Thyroid gland (tissue), 4 donors: ENCODE data around the gene SCN5A. TPM values are rescaled to one million over a fixed set of nuclear protein-coding genes. Genes with fewer than 3 reads are reported as not detected.

Source experiments
- DNase-seq, 2 donors: peaks; one replicate each; pipeline ENCODE4 v3.0.0-alpha.2; 2019
- H3K27ac ChIP-seq, 3 donors: fragments of 200-600 bp; sonication (generic); 1 replicate in 2 of 3; 2 replicates in 1 of 3; pipeline ENCODE4 v1.5.1; 2016 to 2019; ENCODE audit warnings: mild to moderate bottlenecking in 1 of 3, moderate library complexity in 1 of 3
- H3K27me3 ChIP-seq: fragments of 200-600 bp; sonication (generic); one replicate; pipeline ENCODE4 v1.5.1; 2019
- H3K36me3 ChIP-seq, 2 donors: fragments of 200-600 bp; sonication (generic); one replicate each; pipeline ENCODE4 v1.5.1; 2016 to 2019
- H3K4me1 ChIP-seq, 2 donors: fragments of 200-600 bp; sonication (generic); one replicate each; pipeline ENCODE4 v1.5.1; 2017 to 2019
- H3K4me3 ChIP-seq, 3 donors: fragments of 200-600 bp; sonication (generic); replicated peaks in 1 of 3; 1 replicate in 2 of 3; 2 replicates in 1 of 3; pipeline ENCODE4 v1.5.1; 2016; ENCODE audit warnings: mild to moderate bottlenecking in 1 of 3
- H3K9me3 ChIP-seq: fragments of 200-600 bp; sonication (generic); one replicate; pipeline ENCODE4 v1.5.1; 2017
- POLR2A ChIP-seq, 2 donors: fragments of 450-650 bp; IDR thresholded peaks; one replicate each; pipeline ENCODE4 v1.6.1; 2017; ENCODE audit warnings: antibody characterized with exemption in 2 of 2, mild to moderate bottlenecking in 2 of 2, moderate library complexity in 1 of 2
- WGBS, 2 donors: methylation state at CpG; one replicate each; pipeline ENCODE4 v1.1.5; 2017; 5-methylcytosine and 5-hydroxymethylcytosine counted together
- intact Hi-C: fragments of 100-400 bp; cut with DNase I; formaldehyde crosslinking; loops from one replicate; pipeline ENCODE4 v1.15.1; 2023
- total RNA-seq, 4 donors: library from RNA; depleted of rRNA; stranded (reverse); fragments of >200 nt; gene quantifications; one replicate each; pipeline ENCODE4 v1.2.3, GENCODE V29; 2016
- TF ChIP-seq, protein P1 (sequence below), 6 experiments: fragments of 200-600 bp in 3 of 6; fragments of 450-650 bp in 3 of 6; sonication (generic) in 3 of 6; IDR thresholded peaks; one replicate each; pipeline ENCODE4 v1.5.1; 2016 to 2019; ENCODE audit warnings: antibody characterized with exemption in 6 of 6, mild to moderate bottlenecking in 2 of 6, inconsistent platforms in 1 of 6, moderate library complexity in 1 of 6

Gene SCN5A
- total RNA-seq, 4 donors from 2014 or later = 0.13 to 1.9 (median 1.1) TPM

DNA sequence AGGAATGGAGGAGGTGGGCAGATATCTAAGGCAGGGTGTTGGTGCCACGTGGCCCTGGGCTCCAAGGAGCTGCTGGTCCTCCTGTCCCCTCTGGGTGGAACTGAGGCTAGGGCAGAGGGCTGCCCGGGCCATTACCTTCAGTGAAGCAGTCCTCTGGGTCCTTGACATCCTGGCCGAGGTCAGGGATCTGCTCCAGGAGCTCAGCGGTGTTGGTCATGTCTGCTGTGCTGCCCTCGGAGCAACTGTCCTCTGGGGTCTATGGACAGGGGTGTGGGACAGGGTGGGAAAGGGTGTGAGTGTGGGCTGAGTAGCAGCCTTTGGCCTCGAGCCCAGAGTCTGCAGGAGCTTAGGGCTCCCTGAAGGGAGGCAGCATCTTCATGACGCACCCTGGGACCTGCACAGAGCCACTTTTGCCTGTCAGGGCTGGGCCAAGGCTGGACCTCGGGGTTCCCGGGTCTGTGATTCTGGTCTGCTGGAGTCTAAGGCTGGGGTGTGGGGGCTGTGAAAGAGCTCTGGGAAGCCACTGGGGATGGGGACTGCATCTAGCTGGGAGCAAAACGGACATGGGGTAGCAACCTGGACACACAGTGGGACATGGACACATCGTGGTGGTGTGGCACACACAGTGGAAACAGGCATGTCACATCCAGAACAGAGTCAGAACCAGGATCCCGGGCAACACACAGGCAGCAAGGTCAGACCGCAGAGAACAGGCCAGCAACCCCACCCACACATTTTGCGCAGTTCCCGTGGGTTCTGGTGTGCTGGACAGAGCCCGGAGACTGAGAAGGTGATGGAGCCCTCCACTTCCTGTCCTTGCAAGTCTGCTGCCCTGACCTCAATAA is 72.7 kb downstream of the SCN5A start:
- no peak for DNase-seq
- TF ChIP-seq, protein P1, sequence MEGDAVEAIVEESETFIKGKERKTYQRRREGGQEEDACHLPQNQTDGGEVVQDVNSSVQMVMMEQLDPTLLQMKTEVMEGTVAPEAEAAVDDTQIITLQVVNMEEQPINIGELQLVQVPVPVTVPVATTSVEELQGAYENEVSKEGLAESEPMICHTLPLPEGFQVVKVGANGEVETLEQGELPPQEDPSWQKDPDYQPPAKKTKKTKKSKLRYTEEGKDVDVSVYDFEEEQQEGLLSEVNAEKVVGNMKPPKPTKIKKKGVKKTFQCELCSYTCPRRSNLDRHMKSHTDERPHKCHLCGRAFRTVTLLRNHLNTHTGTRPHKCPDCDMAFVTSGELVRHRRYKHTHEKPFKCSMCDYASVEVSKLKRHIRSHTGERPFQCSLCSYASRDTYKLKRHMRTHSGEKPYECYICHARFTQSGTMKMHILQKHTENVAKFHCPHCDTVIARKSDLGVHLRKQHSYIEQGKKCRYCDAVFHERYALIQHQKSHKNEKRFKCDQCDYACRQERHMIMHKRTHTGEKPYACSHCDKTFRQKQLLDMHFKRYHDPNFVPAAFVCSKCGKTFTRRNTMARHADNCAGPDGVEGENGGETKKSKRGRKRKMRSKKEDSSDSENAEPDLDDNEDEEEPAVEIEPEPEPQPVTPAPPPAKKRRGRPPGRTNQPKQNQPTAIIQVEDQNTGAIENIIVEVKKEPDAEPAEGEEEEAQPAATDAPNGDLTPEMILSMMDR (IDR thresholded peaks at IDR 0.05) = no peak
- no peak for TF ChIP-seq POLR2A (IDR thresholded peaks at IDR 0.05)

DNA sequence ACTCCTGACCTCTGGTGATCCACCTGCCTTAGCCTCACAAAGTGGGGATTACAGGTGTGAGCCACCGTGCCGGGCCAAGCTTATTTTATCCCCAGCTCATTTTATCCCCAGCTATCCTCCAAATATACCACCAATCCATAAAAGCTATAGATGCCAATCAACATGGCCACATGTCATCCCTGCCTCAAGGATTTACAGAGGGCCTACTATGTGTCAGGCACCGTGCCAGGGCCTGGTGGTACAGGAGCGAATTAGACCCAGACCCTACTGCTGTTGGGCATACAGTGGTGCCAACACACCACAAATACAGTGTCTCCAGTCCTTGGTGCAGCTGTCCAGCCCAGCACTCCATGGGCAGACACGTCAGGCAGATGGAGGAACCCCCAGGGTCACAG is 73.4 kb downstream of the SCN5A start:
- H3K9me3 ChIP-seq = no peaks in the 10 kb centered on the region
- TF ChIP-seq POLR2A (IDR thresholded peaks at IDR 0.05) = no peak
- TF ChIP-seq, protein P1 (IDR thresholded peaks at IDR 0.05) = no peak
- H3K36me3 ChIP-seq = no peaks in the 10 kb centered on the region
- intact Hi-C loops = no loop called here
- no peak overlapping the region for H3K4me3 ChIP-seq
- H3K27me3 ChIP-seq = no peaks in the 10 kb centered on the region
- H3K27ac ChIP-seq = no peak overlapping the region
- 91 to 92% methylated on average over 3 to 5 of the region's 5 CpGs for WGBS, 2 donors
- H3K4me1 ChIP-seq = no peaks in the 10 kb centered on the region
- no peak for DNase-seq

More for the DNA sequence above, 72.7 kb downstream of the SCN5A start:
- H3K4me1 ChIP-seq = no peaks in the 10 kb centered on the region
- 70 to 76% methylated on average over 11 to 16 of the region's 16 CpGs for WGBS, 2 donors
- H3K27ac ChIP-seq = no peak overlapping the region
- no peak overlapping the region for H3K4me3 ChIP-seq
- H3K27me3 ChIP-seq = no peaks in the 10 kb centered on the region
- intact Hi-C loops = no loop called here
- no peaks in the 10 kb centered on the region for H3K9me3 ChIP-seq
- no peaks in the 10 kb centered on the region for H3K36me3 ChIP-seq

DNA sequence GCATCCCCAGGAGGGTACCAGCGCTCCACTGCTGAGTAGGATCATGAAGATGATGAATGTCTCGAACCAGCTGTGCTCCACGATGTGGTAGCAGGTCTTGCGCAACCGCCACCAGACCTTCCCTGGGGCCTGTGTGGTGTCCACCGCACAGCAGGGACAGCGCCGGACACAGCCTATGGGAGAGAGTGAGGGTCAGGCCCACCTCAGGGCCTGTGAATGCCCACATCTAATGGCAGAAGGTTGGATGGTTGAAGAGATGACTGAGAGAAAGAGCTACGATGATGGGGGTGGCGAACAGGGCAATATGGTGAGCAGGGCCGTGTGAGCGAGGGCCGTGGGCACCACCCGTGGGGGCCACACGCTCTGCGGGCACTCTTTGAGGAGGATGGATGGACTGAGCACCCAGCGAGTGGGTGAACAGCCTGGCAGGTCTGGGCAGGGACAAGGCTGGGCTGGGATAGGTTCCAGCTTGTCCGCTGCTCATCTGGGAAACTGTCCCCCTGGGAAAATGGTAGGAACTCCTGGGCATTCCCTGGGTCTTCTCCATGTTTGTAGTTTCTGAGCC is 74.1 kb downstream of the SCN5A start:
- H3K9me3 ChIP-seq = no peaks in the 10 kb centered on the region
- intact Hi-C loops = no loop called here
- H3K27me3 ChIP-seq = no peaks in the 10 kb centered on the region
- no peak overlapping the region for H3K27ac ChIP-seq
- no peak for DNase-seq
- H3K4me3 ChIP-seq = no peak overlapping the region
- 90 to 95% methylated on average over 13 to 18 of the region's 18 CpGs for WGBS, 2 donors
- H3K4me1 ChIP-seq = no peaks in the 10 kb centered on the region
- no peaks in the 10 kb centered on the region for H3K36me3 ChIP-seq
- TF ChIP-seq POLR2A (IDR thresholded peaks at IDR 0.05) = no peak
- TF ChIP-seq, protein P1 (IDR thresholded peaks at IDR 0.05) = no peak

DNA sequence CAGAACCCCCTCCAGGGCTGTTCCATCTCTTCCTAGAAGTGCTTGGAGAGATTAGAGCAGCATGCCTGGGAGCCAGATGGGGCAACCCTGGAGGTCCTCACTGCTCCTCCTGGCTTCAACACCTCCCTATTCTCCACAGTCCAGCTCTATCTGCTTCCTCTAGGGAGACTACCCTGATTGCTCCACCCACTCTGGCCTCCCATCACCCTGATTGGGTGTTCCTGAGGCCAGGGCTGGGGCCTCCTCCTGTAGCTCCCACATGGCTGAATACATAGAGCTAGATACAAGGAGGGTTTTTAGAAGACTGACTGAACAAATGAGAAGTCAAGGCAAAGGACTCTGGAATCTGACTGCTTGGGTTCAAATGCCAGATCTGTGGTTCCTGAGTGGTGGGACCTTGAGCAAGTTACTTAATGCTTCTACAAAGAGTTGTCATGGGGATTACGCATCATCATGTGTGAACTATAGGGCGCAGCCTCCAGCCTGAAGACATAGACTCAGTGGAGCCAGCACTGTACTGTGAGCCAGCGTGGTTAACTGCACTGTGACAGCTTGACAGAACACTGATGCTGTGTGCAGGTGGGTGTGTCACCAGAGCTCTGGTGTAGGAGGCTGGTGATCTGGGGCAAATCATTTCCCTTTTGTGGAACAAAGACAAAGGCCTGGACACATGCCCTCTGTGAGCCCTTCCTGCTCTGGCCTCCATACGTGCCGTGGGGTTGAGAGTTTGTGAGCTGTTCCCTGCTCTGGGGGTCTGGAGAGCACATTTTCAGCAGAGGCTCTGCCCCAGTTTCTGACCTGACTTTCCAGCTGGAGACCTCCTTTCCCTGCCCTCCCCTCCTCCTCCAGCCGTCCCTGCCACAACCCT is 74.8 kb downstream of the SCN5A start:
- Histone ChIP-seq H3K9me3 (no peaks in the 10 kb centered on the region), H3K27me3 (no peaks in the 10 kb centered on the region), H3K4me3 (no peak overlapping the region), H3K36me3 (no peaks in the 10 kb centered on the region), H3K4me1 (no peaks in the 10 kb centered on the region), H3K27ac (no peak overlapping the region)
- 76 to 91% methylated on average over 5 to 6 of the region's 6 CpGs for WGBS, 2 donors
- DNase-seq = no peak
- intact Hi-C loops = no loop called here
- no peak for TF ChIP-seq POLR2A (IDR thresholded peaks at IDR 0.05)
- TF ChIP-seq, protein P1 (IDR thresholded peaks at IDR 0.05) = no peak
